ENCODE measurements around the gene CDHR4.
"Not testable (repeated sequence)": the region's sequence is repeated elsewhere in the genome, so short reads cannot be mapped to it uniquely, and the experiment has no call there.

Gene CDHR4

DNA sequence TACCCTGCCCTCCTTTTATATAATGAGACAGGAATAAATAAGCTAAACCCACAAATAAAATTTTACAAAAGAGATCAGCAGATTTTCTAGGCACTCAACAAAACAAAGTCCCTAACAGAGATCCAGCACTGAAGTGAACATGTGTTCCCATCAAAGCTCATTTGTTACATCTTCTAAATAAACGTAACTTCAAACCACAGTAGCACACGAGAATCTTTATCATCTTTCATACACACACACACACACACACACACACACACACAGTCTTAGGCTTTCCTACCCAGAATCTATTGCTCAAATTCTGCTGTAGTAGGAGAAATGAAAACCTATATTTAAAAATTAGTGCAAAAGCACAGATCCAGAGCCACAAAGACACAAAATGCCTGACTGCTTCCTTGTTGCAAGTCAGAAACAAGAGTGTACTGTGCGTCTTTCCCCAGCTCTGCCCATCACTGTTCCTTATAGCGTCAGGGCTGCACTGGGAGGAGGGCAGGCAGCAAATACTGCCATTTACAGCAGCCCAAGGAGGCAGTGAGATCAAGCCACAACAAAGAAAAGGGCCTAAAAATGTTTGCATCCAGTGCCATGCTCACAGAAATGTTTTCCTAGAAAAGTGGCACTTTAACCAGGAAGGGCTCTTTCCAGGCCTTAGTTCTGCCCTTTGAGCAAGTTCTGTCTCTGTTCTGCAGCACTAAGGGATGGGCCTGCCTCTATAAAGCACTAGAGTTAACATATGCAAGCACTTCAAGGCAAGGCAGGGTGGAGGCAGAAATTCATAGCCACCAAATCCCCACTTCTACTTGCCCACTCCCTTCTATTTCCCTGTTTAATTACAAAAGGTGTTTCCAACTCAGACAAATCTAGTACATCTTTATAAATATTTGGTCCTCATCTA, 19.3 kb downstream of the CDHR4 start:
- no peak for DNase-seq

DNA sequence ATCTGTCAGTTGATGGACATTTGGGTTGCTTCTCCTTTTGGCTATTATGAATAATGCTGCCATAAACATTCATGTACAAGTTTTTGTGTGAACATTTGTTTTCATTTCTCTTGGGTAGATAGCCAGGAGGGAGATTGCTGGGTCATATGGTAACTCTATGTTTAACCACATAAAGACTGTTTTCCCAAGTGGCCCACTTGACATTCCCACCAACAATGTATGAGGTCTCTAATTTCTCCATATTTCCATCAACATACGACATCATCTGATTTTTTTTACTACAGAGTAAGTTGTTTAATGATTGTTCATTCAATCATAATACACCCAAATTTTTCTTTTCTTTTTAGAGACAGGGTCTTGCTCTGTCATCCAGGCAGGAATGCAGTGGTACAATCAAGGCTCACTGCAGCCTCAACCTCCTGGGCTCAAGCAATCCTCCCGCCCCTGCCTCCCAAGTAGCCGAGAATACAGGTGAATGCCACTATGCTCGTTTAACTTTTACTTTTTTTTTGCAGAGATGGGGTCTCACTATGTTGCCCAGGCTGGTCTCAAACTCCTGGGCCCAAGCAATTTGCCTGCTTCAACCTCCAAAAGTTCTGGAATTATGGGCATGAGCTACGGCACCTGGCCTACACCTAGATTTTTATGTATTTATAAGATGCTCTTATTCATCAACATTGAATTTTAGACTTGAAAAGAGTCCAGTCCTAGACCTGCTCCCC, 20.2 kb downstream of the CDHR4 start:
- DNase-seq = no peak

DNA sequence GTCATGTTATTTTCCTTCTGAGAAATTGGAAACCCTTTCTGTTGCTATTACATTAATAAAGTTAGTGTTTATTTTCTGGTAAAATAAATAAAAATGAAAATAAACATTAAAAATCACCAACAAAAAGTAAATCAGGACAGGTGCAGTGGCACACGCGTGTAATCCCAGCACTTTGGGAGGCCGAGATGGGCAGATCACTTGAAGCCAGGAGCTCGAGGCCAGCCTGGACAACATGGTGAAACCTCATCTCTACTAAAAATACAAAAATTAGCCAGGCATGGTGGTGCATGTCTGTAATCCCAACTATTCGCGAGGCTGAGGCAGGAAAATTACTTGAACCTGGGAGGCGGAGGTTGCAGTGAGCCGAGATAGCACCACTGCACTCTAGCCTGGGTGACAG, 23.6 kb downstream of the CDHR4 start:
- DNase-seq = not testable (repeated sequence)

DNA sequence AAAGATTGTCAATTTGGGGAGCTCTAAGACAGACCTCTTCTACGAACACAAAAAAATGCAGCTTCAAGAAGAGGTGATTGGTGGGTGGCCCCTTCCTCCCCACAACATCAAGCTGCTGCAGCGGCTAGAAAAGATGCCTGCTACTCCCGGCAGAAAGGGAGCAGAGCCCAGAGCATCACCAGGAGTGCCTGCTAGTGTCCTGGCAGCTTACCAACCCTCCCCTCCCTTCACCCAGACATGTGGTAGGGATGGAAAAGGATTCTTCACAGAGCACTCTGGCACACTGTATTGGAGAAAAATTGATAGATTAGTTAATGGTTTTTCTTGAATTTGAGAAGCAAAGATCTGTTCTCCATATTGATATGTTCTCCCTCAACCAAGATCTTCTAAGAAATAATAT, 24.1 kb downstream of the CDHR4 start:
- DNase-seq = no peak

DNA sequence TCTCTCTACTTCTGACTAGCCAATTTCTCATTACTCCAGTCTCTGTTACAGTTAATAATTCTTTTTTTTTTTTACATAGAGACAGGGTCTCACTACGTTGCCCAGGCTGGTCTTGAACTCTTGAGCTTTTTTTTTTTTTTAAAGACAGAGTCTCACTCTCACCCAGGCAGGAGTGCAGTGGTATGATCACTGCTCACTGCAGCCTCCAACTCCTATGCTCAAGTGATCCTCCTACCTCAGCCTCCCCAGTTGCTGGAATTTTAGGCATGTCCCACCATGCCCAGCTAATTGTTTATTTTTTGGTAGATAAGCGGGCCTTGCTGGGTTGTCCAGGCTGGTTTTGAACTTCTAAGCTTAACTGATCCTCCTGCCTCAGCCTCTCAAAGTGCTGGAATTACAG, 27.0 kb downstream of the CDHR4 start:
- no peak for DNase-seq

DNA sequence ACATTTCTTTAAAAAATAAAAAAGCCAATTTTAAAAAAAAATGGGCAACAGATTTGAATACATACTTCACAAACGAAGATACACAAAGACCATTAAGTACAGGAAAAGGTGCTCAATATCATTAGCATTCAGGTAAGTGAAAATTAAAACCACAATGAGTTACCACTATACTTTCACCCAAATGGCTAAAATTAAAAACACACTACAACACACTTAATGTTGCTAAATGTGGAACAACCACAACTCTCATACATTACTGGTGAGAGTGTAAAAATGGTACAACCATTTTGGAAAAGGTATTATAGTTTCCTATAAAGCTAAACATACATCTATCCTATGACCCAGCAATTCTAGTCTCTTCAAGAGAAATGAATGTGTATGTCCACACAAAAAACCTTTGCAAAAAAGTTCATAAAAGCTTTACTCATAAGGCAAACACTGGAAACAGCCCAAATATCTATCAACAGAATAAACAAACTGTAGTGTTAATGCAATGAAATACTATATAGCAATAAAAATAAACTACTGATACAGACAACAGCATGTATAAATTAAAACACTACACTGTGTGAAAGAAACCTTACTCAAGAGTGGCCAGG, 28.2 kb downstream of the CDHR4 start:
- DNase-seq = no peak

DNA sequence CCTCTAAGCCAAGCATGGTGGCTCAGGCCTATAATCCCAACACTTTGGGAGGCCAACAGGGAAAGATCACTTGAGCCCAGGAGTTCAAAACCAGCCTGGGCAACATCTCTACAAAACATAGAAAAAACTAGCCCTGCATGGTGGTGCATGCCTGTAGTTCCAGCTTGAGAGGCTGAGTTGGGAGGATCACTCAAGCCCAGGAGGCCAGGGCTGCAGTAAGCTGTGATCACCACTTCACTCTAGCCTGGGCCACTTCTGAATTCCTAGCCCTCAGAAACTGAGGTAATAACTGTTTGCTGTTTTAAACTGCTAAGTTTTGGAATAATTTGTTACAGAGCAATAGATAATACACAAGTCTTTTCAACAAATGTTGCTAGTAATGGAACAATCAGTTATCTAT, 29.7 kb downstream of the CDHR4 start:
- no peak for DNase-seq

DNA sequence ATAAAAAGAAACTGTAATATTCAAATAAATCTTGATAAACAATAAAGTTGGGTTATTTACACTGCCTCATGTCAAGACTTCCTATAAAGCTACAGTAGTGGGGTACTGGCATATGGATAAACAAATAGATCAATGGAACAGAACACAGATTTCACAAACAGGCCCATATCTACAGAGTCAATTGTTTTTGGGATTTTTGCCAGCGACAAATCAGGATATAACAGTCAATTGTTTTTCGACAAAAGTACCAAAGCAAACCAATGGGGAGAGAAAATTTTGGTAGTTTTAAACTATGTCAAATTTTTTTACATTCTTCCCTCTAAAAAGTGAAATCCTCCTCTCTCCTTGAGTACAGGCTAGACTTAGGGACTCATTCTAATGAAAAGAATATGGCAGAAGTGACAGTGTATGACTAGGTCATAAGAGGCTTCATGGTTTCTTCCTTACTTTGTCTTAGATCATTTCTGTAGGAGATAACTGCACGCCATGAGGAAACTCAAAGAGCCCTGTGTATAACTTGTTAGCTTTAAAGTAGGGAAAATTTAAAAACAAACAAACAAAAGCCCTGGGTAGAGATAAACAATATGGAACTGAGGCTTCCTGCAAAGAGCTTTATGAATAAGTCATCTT, 30.3 kb downstream of the CDHR4 start:
- DNase-seq = no peak

DNA sequence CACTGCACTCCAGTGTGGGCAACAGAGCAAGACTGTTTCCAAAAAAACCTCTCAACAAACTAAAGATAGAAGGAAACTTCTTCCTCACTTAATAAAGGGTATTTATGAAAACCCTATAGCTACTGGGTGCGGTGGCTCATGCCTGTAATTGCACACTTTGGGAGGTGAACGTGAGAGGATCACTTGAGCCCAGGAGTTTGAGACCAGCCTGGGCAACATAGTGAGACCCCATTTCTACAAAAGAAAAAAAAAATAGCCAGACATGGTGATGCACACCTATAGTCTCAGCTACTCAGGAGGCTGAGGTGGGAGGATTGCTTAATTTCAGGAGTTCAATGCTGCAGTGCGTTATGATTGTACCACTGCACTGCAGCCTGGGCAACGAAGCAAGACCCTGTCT, 35.7 kb downstream of the CDHR4 start:
- no peak for DNase-seq

DNA sequence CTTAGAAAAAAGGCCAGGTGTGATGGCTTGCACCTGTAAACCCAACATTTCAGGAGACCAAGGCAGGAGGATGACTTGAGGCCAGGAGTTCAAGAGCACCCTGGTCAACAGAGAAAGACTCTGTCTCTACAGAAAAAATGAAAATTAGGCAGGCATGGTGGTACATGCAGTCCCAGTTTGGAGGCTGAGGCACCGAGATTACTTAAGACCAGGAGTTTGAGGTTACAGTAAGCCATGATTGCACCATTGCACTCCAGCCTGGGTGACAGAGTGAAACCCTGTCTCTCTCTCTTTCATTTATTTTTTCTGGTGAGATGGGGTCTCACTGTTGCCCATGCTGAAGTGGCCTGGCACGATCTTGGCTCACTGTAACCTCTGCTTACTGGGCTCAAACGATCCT, 38.0 kb downstream of the CDHR4 start:
- no peak for DNase-seq

DNA sequence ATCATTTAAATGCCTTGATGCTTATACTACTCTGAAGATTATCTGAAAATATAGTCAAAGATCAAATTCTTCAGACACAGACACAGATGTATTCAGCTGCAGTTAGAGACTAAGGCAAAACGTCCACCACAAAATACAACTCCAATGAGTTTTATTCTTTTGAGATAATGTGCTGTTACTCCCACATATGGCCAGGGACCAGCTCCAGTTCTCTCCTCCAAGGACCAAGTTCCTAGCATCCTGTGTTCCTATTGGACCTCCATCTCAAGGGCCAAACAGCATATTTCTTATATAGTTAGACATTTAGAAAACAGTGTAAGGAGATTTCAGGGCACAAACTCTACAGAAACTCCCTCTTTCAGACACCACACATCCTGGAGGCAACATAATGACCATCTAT, 40.4 kb downstream of the CDHR4 start:
- DNase-seq = no peak

DNA sequence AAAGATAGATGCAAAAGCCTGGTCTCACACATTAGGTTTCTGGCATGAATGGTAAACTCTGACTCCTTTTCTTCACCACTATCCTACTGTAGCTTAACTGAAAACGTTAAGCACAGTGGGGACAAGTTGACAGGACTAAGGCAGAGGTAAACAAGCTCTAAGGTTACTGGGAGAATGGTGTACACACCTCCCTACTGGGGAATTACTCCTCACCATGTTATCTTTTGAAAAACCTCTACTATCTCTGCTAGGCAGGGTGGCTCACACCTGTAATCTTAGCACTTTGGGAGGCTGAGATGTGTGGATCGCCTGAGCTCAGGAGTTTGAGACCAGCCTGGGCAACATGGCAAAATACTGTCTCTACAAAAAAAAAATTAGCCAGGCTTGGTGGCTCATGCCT, 42.5 kb downstream of the CDHR4 start:
- no peak for DNase-seq

DNA sequence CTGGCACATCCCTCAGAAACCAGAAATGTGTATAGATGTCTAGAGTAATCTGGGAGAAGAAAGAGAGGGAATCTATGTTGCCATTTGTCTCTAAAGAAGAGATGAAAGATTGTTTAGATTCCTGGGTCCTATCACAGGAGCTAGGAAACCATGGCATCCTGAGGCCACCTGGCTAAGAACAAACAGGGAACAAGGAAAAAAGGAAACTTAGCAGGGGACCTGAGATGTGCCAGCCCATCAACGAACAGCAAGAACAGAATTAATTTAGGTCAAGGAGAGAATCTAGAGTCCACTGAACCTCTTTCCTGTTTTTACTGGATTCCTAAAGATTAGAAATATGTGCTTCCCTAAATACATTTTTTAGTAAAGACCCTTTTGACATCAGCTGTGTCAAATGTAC, 43.6 kb downstream of the CDHR4 start:
- DNase-seq = no peak

DNA sequence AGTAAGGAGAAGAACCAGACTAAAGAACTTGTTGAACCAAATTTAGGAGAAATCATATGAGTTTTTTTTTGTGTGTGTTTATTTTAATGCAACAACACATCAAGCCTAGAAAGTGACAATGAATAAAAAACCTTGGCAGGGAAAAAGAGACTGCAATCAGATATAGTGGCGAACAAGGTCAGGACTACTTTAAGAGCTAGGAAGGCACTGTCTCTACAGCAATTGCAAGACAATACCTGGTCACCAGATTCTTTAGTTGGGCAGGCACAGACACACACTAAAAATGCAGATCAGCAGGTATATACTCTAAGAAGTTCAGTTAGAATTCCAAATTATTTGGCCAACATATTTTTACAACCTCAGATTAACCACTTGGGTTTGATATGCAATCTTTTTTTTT, 45.1 kb downstream of the CDHR4 start:
- no peak for DNase-seq

DNA sequence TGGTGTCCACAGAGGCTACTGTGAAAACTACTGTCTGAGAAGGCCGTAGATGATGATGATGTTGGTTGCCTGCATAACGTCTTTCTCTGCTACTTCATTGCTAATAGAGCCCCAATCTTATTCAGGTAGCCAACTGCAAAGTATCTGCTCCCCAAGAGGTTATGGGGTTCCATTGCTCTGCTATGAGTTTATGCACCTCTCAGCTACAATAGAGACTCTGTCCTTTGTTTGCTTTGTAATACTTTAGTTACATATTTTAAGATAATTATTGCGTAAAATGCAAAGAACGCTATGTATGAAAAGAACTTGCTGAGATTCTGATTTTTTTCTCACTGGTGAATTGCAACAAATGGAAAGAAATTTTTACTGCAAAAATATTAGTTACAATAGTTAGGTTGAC, 48.2 kb downstream of the CDHR4 start:
- no peak for DNase-seq

DNA sequence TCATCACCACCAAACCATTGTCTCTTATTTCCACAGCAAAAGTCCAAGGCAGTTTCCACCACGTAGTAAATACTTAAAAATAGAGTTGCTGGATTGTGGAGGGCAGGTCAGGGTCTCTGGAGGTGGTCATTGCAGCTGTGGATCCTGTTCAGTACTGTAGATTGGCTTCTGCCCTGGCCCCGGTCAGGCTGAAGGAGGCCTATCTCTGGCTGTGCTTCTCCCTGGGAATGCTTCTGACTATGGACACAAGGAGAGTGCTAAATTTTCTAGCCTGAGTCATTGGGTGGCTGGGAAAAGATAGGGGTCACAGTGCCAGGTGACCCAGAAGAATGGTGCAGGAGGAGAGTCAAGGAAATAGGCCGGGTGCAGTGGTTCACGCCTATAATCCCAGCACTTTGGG, 49.6 kb downstream of the CDHR4 start:
- DNase-seq = no peak

DNA sequence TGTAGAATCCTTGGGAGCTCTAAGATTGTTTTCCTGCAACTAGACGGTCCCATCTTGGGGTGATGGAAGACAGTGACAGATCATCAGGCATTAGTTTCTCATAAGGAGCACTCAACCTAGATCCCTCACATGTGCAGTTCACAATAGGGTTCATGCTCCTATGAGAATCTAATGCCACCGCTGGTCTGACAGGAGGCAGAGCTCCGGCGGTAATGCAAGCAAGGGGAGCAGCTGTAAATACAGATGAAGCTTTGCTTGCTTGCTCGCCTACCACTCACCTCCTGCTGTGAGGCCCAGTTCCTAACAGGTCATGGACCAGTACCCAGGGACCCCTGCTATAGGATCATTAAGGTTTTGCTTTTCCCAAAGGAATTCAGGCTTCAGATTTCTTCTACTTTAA, 50.8 kb downstream of the CDHR4 start:
- not testable (repeated sequence) for DNase-seq

DNA sequence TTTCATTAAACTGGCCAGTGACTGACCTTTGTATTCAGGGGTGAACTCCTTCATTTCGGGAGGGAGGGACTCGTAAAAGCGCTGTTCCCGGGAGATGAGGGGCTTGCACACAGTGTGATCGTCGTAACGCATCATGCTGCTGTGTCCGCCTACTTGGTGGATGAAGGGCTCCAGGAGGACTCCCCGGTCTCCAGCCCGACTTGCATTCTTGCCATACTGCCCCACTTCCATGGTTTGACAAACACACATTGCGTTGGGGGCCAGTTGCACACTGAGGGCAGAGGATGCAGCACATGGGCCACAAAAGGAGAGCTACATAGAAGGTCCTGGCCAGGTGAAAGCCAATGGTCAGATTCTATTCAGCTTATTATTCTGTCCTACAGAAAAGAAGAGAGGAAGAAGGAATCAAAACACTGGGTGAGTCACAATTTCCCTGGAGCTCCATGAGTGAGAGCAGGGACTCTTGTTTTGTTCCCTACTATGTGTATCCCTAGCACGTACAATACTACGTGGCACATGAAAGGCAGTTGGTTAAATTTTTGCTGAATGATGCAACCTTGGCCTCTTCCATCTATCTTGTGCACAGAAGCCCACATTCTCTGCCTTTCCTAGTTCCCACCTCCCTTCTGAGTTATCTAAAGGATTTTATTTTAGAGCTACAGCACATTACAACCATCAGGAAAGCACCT, 51.7 kb downstream of the CDHR4 start:
- DNase-seq = no peak

DNA sequence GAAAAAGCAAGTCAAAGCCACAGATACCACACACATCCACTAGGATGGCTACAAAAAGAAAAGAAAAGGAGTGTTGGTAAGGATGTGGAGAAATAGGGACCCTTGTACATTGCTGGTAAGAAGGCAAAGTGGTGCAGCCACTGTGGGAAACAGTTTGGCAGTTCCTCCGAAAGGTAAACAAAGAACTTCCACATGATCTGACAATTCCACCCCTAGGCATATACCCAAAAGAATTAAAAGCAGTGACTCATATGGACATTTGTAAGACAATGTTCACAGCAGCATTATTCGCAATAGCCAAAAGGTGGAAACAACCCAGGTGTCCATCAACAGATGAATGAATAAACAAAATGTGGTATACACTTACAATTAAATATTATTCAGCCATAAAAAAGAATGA, 53.7 kb downstream of the CDHR4 start:
- DNase-seq = no peak
